Measurements from ENCODE around the gene RAB10. TPM values are rescaled to one million over a fixed set of nuclear protein-coding genes. Genes with fewer than 3 reads are reported as not detected.

The RAB10 gene
- total RNA-seq, 2 donors from 2014 or later, result 118 to 139 TPM

DNA sequence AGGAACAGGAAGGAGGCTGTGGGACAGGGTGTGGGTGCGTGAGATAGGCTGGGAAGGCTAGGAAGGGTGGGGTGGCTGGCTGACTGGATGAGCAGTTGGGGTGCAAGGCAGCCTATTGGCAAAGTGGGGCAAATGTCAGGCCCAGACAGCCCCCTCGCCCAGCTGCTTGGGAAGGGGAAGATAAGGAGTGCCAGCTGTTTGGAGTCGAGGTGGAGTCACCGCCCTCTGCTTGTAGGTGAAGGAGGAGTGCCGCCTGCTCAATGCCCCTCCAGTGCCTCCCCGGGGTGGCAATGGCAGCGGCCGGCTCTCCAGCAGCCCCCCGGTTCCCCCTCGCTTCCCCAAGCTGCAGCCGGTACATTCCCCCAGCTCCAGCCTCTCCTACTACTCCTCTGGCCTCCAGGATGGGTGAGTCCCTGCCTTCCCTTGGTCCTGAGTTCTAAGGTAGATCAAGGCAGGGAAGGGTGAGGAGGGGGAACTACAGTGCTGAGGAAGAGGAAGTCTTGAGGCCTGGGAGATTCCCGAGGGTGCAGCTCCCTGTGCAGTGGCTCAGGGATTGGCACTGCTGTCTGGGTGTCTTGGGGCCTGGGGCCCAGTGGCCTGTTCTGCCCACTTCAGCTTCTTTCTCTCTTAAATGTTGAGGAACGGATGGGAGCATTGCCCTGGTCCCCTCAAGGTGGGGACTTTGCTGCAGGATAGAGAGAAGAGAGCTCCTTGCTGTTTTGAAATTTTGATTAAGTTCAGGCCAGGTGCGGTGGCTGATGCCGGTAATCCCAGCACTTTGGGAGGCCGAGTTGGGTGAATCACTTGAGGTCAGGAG, 152.3 kb downstream of the RAB10 start:
- H3K27me3 ChIP-seq (replicated peaks; ENCODE audit: insufficient read depth), result no peaks in the 10 kb centered on the region
- H3K4me3 ChIP-seq, result no peak overlapping the region
- WGBS, result 91% methylated on average over 16 of the region's 16 CpGs
- H3K36me3 ChIP-seq, result peaks cover 0 to 3% of the 10 kb centered on the region in 2 donors
- intact Hi-C loops (cut with DNase I), result no loop called here
- TF ChIP-seq, protein P1, sequence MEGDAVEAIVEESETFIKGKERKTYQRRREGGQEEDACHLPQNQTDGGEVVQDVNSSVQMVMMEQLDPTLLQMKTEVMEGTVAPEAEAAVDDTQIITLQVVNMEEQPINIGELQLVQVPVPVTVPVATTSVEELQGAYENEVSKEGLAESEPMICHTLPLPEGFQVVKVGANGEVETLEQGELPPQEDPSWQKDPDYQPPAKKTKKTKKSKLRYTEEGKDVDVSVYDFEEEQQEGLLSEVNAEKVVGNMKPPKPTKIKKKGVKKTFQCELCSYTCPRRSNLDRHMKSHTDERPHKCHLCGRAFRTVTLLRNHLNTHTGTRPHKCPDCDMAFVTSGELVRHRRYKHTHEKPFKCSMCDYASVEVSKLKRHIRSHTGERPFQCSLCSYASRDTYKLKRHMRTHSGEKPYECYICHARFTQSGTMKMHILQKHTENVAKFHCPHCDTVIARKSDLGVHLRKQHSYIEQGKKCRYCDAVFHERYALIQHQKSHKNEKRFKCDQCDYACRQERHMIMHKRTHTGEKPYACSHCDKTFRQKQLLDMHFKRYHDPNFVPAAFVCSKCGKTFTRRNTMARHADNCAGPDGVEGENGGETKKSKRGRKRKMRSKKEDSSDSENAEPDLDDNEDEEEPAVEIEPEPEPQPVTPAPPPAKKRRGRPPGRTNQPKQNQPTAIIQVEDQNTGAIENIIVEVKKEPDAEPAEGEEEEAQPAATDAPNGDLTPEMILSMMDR (IDR thresholded peaks at IDR 0.05), result no peak
- TF ChIP-seq POLR2AphosphoS5 (IDR thresholded peaks at IDR 0.05) (no peak), POLR2A (IDR thresholded peaks at IDR 0.05) (no peak)
- H3K27ac ChIP-seq, result no peak overlapping the region
- H3K9me3 ChIP-seq, result no peaks in the 10 kb centered on the region
- DNase-seq (ENCODE audit: low spot score), result no peak
- no peaks in the 10 kb centered on the region for H3K4me1 ChIP-seq (replicated peaks)

Small RNA genes within 50 kb of the gene (small RNA-seq; reads per million reads assigned to genes)
- 0 reads per million in 2 donors for gene RNU6-942P
- gene UQCRHP2, result 0 reads per million in 2 donors

Other genes with a start within 250 kb of the RAB10 start
- gene ASXL2, start 155.6 kb upstream of the RAB10 start, total RNA-seq, result 10 to 100 TPM; 15.8 to 36.1 TPM
- 10 to 100 TPM in 1 of 2 donors, 1 to 10 TPM in 1; 2.6 to 24.4 TPM for gene KIF3C, start 51.6 kb upstream of the RAB10 start, total RNA-seq
- gene GAREM2, start 139.0 kb downstream of the RAB10 start, total RNA-seq, result 1 to 10 TPM; 3.5 TPM
- 100 to 1,000 TPM in 1 of 2 donors, 10 to 100 TPM in 1; 96.6 to 107 TPM for gene HADHA, start 210.5 kb downstream of the RAB10 start, total RNA-seq
- 100 to 1,000 TPM; 119 to 130 TPM for gene HADHB, start 210.9 kb downstream of the RAB10 start, total RNA-seq

Measured in prostate gland (tissue), 2 donors.